SIG-M5 treated with dmso at 0.1 percent for 504 hours (cell line): ENCODE measurements around the gene NPY5R.

ENCODE experiments used
- DNase-seq: peaks from one replicate; lab custom pipeline; 2025; ENCODE audit not compliant: unreplicated experiment; lab: John Stamatoyannopoulos, UW

NPY5R gene

DNA sequence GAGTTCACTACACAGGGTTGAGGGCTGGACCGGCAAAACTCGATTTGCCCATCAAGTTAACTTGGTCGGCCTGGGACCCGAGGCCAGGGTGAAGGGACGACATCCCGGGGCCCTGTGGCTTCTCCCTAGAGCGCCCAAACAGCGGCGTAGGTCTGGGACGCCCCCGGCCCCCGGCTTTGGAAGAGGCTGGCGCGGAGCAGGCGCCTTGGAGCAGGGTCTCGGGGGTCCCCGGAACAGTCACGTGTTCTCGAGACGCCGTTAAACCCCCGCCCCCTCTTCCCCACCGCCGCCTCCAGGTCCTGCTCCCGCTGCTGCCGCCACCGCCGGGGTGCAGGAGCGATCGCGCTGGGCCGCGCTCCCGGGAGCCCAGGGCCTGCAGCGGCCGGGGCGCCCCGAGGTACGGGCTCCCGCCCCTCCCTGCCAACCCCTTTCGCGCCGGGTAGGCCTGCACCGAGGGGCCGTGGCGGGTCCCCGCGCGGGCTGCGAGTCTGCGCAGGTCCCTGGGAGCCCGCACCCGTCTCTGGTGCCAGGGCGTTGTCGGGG, at the start of gene NPY5R:
NPY5R (plus strand) TSS at position 289 of the 543 bp plus-strand sequence. CDS start 6,382 bp downstream, outside the sequence.
- DNase-seq = no peak

DNA sequence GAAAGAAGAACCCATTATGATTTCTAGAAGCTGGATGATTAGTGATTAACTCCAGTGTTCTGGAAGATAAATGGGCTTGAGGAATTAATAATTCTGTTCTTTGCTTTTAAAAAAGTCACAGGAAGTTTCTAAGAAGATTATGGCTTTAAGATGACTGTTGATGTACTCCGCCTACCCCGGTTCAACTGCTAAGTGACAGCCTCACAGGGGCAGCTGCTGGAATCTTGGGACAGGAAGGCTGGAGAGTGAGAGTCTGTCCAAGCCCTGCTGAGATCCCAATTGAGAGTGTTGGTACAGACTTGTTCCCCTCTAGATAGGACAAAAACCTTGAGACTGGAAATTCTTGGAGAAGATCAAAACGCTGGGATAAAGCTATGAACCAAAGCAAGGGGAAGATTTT, 48.6 kb upstream of the NPY5R start:
- DNase-seq = no peak

DNA sequence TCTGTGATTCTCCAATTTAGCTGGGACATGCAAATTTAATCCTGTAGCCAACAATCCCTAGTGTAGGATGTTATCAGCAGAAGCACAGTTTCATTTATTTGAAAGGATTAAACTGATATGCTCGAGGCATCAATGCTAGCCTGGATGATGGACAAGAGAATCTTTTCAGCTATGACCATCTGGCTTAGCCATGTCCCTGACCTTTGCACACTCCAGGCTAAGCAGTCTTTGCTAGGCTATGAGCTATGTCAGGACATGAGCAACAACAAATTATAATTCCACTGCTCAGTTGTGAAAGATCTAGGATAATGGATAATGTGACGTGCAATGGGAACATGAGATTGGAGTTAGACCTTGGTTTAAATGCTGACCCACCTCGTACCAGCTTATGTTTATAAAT, 43.2 kb upstream of the NPY5R start:
- no peak for DNase-seq

DNA sequence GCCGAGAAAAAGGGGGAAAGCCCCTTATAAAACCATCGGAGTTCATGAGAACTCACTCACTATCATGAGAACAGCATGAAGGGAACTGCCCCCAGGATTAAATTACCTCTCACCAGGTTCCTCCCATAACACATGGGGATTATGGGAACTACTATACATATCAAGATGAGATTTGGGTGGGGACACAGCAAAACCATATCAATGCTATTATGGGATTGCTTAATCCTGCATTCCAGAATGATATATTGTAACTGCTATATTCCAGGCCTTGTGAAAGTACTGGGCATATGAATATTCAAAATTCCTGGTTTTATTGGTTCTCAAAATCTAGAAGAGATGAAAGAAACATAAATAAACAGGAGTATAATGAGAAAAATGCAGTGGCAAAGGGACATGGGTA, 40.6 kb upstream of the NPY5R start:
- no peak for DNase-seq

DNA sequence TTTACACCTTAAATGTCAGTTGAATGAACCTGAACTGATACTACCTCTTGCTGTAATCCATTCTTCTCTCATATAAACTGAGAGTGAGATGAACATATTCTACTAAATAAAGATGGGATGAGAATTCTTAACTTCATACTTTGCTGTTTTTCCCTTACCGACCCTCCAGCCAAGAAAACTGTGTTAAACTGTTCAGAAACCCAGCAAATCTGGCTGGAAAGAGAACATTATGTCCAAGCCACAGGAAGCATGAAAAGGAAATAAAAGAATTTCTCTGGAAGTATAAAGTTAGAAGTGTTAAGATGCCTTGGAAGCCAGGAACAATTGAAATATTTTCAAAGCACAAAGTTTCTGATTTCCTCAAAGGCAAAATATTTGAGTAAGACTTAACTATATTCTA, 34.2 kb upstream of the NPY5R start:
- no peak for DNase-seq

DNA sequence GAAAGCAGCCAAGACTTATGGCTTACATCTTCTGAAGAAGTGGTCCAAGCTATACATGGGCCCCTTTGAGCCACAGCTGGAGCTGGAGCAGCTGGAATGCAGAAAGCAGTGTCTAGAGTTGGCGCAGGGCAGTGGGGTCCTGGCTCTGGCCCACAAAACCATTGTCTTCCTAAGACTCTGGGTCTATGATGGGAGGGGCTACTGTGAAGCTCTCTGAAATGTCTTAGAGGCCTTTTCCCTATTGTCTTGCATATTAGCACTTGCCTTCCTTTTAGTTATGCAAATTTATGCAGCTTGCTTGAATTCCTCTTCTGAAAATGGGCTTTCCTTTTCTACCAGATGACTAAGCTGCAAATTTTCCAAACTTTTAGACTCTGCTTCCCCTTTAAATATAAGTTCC, 26.6 kb upstream of the NPY5R start:
- no peak for DNase-seq

DNA sequence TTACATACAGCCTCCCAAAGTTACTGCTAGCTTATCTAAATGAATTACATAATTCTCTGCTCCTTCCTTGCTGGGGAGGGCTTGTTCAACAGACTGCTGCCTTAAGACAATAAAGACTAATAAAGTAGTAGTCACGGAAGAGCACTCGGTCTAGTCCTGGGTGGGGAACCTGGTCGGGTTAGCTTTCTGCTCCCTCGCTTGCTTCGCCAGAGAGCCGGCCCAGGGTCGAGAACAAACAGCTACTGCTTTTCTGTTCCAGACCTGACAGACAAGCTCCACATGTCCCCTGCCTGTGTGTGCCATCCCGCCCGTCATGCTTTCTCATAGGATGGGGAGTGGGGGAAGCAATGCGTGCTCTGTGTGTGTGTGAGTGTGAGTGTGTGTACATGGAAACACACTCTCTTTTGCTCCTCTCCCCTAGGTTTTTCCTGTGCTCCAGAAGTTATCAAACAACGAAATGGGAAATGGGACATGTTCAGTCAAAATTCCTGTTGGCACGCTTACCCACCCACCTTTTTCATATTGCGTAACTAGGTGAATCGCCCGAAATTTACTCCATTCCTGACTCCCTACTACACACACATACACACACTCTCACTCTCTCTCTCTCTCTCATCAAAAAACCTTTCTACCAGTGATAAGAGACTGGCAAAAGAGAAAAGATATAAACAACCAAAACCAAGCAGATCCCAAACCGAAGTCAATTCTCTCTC, 12.6 kb upstream of the NPY5R start:
- no peak for DNase-seq

DNA sequence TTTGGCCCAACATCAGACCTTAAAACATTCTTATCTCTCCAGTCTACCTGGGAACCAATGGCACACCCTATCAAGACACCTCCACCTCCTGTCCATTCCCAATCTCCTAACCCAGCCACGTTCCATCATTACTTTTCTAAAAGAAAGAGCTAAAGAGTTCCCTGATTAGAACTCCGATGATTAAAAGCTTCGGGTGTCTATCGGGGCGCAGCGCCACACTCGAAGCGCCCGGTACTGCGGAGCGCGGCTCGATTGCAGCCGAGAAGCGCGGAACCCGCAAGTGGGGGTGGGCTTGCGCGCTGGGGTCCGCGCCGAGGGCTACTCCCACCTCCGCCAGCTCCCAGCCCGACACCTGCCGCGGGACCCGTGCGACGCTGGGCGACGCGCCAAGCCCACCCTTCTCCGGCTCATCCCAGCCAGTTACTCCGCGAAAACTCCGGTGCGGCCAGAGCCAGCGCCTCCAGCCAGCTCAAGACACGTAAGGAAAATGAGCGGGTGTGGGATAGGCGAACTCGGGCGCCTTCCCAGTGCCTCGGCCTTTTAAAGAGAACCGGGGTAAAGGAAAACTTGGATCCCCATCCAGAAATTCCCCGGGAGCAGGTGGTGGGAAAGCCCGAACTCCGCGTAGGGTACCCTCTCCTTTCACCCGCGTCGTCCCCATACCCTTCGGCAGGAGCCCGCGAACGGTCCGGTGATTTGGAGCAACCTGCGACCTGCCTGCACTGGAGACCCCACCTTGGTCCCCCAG, 11.9 kb upstream of the NPY5R start:
- DNase-seq = no peak

DNA sequence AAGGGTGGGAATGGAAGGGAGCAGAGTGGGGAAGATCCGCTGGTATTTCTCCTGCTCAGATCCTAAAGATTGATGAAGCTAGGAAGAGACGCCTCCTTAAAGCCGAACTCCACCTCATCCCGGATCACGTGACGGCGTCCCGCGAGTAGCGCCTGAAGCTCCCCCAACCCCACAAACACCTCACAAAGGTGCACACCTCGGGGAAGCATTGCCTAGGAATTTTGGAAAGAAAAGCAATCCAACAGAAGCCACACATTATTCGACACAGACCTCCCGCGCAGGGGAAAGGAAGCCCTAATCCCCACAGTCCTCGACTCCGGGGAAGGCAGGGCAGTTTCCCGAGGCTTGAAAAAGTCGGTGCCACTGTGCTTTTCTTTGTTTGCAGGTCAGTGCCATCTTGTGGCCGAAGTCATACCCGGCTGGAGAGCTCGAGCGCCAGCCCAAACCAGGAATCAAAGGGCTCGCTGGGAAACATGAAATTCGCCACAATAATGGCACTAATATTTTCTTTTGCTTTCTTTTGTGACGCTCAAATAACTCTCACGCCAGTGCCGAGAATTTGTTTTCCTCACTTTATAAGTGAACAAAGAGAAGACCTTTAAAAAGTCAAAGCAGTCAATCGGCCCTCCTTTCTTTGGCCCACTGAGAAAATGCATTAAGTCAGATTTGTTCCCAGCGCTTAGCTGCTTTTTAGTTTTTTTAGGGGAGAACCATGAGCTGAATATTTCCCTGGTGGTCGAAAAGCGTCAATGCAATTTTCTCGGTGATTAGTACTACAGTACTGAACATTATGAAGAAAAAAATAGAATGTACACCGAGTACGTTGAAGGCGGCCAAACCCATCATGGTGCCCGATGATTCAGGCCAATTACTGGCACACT, 10.9 kb upstream of the NPY5R start, which contains the start of gene NPY1R:
NPY1R (minus strand) TSS at position 71 of the 881 bp plus-strand sequence. CDS start 6,042 bp downstream, outside the sequence.
- peak; percentile 55 for DNase-seq

DNA sequence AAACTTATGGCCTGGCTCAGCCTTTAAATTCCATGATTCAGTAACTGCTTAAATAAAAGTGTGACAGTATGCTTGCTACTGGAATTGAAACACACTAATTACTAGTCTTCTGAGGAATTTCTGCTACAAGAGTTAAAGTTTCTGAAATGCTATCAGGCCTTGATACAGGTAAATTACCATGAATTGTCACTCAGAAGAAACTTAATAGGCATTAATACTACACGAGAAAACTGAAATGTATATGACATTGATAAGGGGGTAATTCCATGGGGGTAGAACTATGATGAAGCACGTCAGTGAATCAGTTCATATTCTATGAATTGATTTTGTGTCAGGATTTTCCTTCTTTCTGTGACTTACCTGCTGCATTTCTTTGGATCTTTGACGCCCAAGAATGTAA, 8.3 kb upstream of the NPY5R start:
- no peak for DNase-seq

DNA sequence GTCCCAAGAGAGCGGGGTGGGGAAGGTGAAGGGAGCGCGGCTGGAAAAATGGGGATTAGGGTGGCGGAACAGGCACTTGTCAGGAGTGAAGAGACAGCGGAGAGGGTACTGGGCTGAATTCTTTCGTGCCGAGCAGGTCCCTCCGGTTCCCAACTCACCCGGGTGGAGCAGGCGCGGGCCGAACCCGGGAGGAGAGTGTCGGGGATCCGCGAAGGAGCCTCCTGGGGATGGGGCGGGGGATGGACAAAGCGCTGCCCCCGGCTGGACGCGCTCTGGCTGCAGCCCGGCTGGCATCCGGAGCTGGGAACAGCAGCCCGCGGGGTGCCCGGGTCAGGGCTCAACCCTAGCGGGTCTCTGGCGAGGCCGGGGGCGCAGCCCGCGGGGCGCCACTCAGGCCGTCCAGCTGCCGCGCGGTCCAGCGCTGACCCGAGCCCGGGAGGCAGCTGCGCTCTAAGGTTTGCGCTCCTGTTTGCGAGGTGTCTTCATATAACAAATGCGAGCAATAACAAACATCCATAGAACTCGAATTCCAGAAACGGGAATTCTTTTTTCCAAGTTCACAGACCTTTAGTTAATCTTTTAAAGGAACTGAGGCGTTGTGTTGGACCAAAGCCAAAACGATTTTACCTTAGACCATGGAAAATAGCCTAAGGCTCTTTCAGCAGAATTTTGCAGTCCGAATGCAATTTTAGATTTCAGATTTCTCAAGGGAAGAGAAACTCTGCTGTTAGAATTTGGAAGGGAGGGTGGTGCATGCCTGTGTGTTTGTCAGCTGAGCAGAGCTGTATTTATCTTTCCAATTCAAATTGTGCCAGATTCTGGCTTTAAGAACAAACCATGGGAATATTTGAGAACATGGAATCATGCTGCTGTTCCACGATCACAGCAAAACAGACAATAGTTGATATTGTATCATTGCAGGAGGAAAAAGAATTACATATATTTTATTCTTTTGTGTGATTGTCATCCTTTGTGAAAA, 744 bp downstream of the NPY5R start:
- no peak for DNase-seq

DNA sequence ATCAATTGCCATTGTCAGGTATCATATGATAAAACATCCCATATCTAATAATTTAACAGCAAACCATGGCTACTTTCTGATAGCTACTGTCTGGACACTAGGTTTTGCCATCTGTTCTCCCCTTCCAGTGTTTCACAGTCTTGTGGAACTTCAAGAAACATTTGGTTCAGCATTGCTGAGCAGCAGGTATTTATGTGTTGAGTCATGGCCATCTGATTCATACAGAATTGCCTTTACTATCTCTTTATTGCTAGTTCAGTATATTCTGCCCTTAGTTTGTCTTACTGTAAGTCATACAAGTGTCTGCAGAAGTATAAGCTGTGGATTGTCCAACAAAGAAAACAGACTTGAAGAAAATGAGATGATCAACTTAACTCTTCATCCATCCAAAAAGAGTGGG, 7.0 kb downstream of the NPY5R start:
- no peak for DNase-seq

DNA sequence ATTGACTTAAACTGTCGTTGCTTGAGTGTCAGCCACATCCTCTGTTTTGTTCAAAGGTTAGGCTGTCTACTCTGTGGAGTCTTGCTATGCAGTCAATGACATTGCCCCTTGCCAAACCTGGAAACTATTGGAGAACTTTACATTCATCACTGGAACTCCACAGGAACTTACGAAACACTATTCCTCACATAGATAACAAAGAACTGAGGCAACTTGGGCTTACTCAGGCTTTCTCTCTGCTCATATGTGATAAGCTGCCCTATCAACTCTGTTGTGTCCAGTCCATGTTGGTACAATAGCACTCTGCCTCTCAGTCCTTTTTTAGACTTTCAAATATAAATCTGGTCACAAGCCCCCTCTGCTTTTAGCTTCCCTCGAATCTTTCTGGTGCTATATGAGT, 9.4 kb downstream of the NPY5R start:
- DNase-seq = no peak

DNA sequence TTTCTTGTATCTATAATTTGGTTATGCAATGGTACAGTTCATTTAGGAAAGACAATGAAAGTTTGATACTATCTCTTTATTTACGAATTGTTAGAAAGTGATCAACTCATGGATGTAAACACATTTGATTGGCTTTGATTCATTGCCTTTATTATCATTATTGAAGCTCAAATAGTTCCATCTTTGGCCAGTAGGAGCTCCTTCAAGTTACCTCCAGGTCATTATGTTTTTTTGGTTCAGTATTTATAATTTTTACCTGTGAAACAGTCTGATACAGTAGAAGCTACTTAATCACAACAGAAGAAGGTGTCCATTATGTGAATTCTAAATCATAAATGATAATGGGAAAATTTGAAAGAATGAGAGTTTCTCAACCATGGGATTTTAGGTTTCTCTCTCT, 12.4 kb downstream of the NPY5R start:
- no peak for DNase-seq

DNA sequence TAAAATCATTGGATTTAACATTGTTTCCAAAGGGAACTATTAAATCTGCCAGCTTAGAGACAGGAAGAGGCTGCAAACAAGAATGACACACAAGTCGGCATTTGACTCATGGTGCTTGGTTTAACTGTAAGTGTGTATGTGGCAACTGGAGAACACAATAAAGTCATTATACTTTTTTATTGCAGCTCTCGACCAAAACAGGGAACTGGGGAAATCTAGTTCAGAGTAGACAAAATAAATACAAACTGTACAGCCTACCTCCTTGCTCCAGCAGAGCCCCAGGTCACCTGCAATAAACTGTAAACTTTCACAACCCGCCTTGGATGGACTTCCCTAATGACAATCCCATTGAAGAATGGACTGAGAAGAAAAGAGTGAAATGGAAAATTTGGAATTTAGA, 24.0 kb downstream of the NPY5R start:
- no peak for DNase-seq

DNA sequence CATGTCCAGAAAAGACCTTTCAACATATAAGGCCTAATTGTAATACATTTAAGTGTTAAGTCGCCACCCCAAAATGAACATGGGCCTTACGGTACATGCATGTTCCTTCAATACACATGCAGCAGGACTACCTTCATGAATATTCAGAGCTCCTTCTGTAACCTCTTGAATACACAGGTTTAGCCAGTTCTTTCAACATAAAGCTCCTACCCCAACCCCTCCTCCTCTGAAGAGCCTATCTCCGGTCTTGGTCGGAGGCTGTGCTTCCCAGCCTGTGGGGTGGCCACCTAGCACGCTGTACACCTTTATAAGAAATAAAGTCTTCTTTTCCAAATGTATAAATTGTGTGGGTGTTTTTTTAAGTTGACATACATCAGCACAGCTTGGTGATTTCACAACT, 28.3 kb downstream of the NPY5R start:
- no peak for DNase-seq

DNA sequence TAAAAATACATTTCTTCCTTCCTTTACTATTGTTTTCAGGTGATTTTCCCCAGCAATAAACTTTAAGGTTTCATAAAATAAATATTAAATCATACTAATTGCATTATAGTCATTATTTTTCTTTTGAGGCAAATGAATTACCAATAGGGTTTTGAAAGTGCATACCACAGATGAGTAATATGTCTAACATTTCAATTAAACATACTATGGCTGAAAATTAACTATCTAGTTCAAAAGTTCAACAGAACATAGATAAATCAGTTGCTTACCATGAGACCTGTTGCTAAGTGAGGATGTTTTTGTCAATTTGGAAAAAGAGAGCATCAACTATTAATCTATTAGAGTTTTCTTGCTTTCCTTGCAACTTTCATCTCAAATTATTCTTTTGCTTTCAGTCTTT, 35.0 kb downstream of the NPY5R start:
- DNase-seq = no peak

DNA sequence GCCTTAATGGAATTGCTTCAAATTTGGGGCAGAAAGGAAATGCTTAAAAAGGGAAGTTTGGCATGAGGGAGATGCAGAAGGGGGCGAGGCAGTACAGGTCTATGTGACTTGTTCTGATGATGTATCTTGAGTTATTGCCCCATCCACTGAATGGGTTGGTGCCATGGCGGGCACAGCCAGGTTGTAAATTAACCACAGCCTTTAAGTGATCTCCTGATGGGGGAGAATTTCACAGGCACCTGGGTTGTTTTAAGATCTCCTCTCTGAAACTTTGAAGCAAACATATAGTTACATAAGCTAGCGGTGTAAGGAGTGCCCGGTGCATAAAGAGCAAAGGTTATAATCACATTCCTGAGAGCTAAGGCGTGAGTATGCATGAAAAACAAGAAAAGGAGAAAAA, 37.0 kb downstream of the NPY5R start:
- peak; percentile 5 for DNase-seq

DNA sequence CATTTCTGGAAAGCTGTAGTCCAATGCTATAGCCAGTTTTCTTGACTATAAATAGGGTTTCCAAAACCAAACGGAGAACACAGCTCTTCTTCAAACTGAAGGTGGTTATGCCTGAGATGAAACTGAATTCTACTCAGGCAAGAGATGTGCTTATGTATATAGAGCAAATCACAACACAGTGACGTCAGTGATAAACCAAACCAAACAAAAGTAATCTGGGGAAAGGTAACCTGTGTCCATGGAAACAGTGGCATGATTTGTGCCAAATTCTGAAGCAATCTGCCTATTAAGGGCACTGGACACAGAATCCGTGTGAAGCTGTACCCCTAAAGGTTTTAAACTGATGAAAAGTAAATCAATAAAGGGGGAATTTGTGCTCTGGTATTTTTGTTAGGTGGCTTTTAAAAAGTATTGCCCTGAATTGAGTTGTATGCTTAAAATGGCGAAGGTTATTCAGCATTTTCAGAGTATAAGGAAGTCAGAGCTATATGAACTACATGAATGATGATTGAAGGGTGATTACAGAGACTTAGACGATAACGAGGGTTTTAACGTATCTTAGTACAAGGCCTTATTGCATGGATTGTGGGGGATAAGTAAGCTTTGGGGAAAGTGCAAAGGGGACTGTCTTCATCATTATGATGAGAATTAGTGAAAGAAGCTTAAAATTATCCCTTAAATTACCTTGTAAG, 38.6 kb downstream of the NPY5R start:
- no peak for DNase-seq

DNA sequence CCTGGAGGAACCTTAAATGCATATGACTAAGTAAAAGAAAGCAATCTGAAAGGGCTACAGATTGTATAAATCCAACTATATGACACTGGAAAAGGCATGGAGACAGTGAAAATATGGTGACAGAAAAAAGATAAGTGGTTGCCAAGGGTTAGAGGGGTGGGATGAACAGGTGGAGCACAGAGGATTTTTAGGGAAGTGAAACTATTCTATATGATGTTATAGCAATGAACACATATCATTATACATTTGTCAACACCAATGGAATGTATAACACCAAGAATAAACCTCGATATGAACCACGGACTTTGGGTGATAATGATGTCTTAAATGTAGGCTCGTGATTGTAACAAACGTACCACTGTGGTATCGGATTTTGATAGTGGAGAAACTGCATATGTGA, 40.7 kb downstream of the NPY5R start:
- DNase-seq = peak; percentile 2
